ENCODE data around the gene AMMECR1L. TPM values are rescaled to one million over a fixed set of nuclear protein-coding genes. Genes with fewer than 3 reads are reported as not detected.
"Not testable (repeated sequence)": the region's sequence is repeated elsewhere in the genome, so short reads cannot be mapped to it uniquely, and the experiment has no call there.

Gene AMMECR1L
- 10.9 TPM for polyA plus RNA-seq (2013, experiment 1 of 2)
- 10.8 TPM for polyA plus RNA-seq (2013, experiment 2 of 2)

- Histone ChIP-seq H4K8ac (ENCODE audit: low read length) (peak within 1 kb of the TSS; percentile 72), H2BK5ac (ENCODE audit: low read depth, low read length, poor library complexity, severe bottlenecking) (peak within 1 kb of the TSS; percentile 19), H2AFZ (ENCODE audit: low read depth, low read length) (peak within 1 kb of the TSS; percentile 70), H3K14ac (ENCODE audit: low read length in 2 of 2) (peak within 1 kb of the TSS in 1 of 2 experiments; percentile 84), H3K27ac (ENCODE audit: low read length, poor library complexity, severe bottlenecking) (peak within 1 kb of the TSS; percentile 57), H3K4me2 (ENCODE audit: low read length, poor library complexity, severe bottlenecking) (peak within 1 kb of the TSS; percentile 94), H3K23ac (ENCODE audit: low read length in 2 of 2) (peak within 1 kb of the TSS in 1 of 2 experiments; percentile 69), H3K18ac (ENCODE audit: low read depth in 1 of 2, low read length in 2 of 2) (peak within 1 kb of the TSS; percentile 75 to 90), H3K36me3 (ENCODE audit: control insufficient read depth in 1 of 2, insufficient read depth in 2 of 2, low read depth in 1 of 2, low read length in 2 of 2) (peaks cover 2 to 25% of the 10 kb centered on the region in 2 experiments), H3K4me3 (ENCODE audit: insufficient read depth in 1 of 2, low read depth in 1 of 2, low read length in 2 of 2) (peak within 1 kb of the TSS; percentile 75 to 85), H3K9ac (ENCODE audit: low read length) (peak within 1 kb of the TSS; percentile 92), H4K91ac (ENCODE audit: low read length) (peak within 1 kb of the TSS; percentile 68)
- not testable (repeated sequence) for H3K4me1 ChIP-seq (ENCODE audit: control insufficient read depth, insufficient read depth, low read depth, low read length); H2BK15ac ChIP-seq (ENCODE audit: low read depth, poor library complexity, severe bottlenecking); H3K9me3 ChIP-seq (ENCODE audit: control insufficient read depth, low read length); H3K27me3 ChIP-seq (ENCODE audit: control insufficient read depth in 1 of 2, insufficient read depth in 1 of 2, low read length in 2 of 2); H2BK120ac ChIP-seq (ENCODE audit: low read depth, low read length); H3K79me1 ChIP-seq (replicated peaks; ENCODE audit: low read length, poor library complexity, severe bottlenecking); H3K4ac ChIP-seq (ENCODE audit: low read depth in 1 of 2, low read length in 2 of 2); H2BK12ac ChIP-seq (ENCODE audit: low read length in 2 of 2); H2AK5ac ChIP-seq (ENCODE audit: low read length, severe bottlenecking)
- WGBS = 0% methylated on average over 5 of the region's 85 CpGs
- peak; percentile 77 for DNase-seq
Measured at GRCh38 chr2:127885780-127886592, at the start of gene AMMECR1L. Gene AMMECR1L, minus strand, starts transcription at chr2:127885956. Its CDS starts 11,722 bp downstream, at chr2:127874234.

- H3K14ac ChIP-seq (ENCODE audit: low read length in 2 of 2) = no peak overlapping the region
Measured at GRCh38 chr2:127935337-127935736, 49.6 kb upstream of the AMMECR1L start.

GRCh38 chr2:127932199-127932876 lies 46.6 kb upstream of the AMMECR1L start:
- H2BK15ac ChIP-seq (ENCODE audit: low read depth, poor library complexity, severe bottlenecking) = no peak overlapping the region
- H3K27ac ChIP-seq (ENCODE audit: low read length, poor library complexity, severe bottlenecking) = no peak overlapping the region
- H3K36me3 ChIP-seq (ENCODE audit: control insufficient read depth in 1 of 2, insufficient read depth in 2 of 2, low read depth in 1 of 2, low read length in 2 of 2) = no peaks in the 10 kb centered on the region
- no peak overlapping the region for H3K9ac ChIP-seq (ENCODE audit: low read length)
- H3K79me1 ChIP-seq (replicated peaks; ENCODE audit: low read length, poor library complexity, severe bottlenecking) = no peaks in the 10 kb centered on the region
- no peak overlapping the region for H2BK120ac ChIP-seq (ENCODE audit: low read depth, low read length)
- H2AK5ac ChIP-seq (ENCODE audit: low read length, severe bottlenecking) = no peak overlapping the region
- no peak overlapping the region for H3K4ac ChIP-seq (ENCODE audit: low read depth in 1 of 2, low read length in 2 of 2)
- H3K23ac ChIP-seq (ENCODE audit: low read length in 2 of 2) = no peak overlapping the region
- H3K14ac ChIP-seq (ENCODE audit: low read length in 2 of 2) = no peak overlapping the region
- H3K27me3 ChIP-seq (ENCODE audit: control insufficient read depth in 1 of 2, insufficient read depth in 1 of 2, low read length in 2 of 2) = no peaks in the 10 kb centered on the region
- H4K91ac ChIP-seq (ENCODE audit: low read length) = no peak overlapping the region
- no peak overlapping the region for H2BK5ac ChIP-seq (ENCODE audit: low read depth, low read length, poor library complexity, severe bottlenecking)
- no peaks in the 10 kb centered on the region for H3K4me1 ChIP-seq (ENCODE audit: control insufficient read depth, insufficient read depth, low read depth, low read length)
- H3K4me3 ChIP-seq (ENCODE audit: insufficient read depth in 1 of 2, low read depth in 1 of 2, low read length in 2 of 2) = no peak overlapping the region
- no peak overlapping the region for H2AFZ ChIP-seq (ENCODE audit: low read depth, low read length)
- 43% methylated on average over 4 of the region's 7 CpGs for WGBS
- H3K4me2 ChIP-seq (ENCODE audit: low read length, poor library complexity, severe bottlenecking) = no peak overlapping the region
- no peak overlapping the region for H2BK12ac ChIP-seq (ENCODE audit: low read length in 2 of 2)
- no peak overlapping the region for H3K18ac ChIP-seq (ENCODE audit: low read depth in 1 of 2, low read length in 2 of 2)
- H4K8ac ChIP-seq (ENCODE audit: low read length) = no peak overlapping the region
- H3K9me3 ChIP-seq (ENCODE audit: control insufficient read depth, low read length) = no peaks in the 10 kb centered on the region
- DNase-seq = peak; percentile 73

More at GRCh38 chr2:127935337-127935736, 49.6 kb upstream of the AMMECR1L start:
- no peak for DNase-seq
- Histone ChIP-seq H2BK12ac (ENCODE audit: low read length in 2 of 2) (no peak overlapping the region), H2AFZ (ENCODE audit: low read depth, low read length) (no peak overlapping the region), H3K4me3 (ENCODE audit: insufficient read depth in 1 of 2, low read depth in 1 of 2, low read length in 2 of 2) (no peak overlapping the region), H3K4ac (ENCODE audit: low read depth in 1 of 2, low read length in 2 of 2) (no peak overlapping the region), H3K4me1 (ENCODE audit: control insufficient read depth, insufficient read depth, low read depth, low read length) (no peaks in the 10 kb centered on the region), H2BK15ac (ENCODE audit: low read depth, poor library complexity, severe bottlenecking) (no peak overlapping the region), H3K18ac (ENCODE audit: low read depth in 1 of 2, low read length in 2 of 2) (no peak overlapping the region), H3K79me1 (replicated peaks; ENCODE audit: low read length, poor library complexity, severe bottlenecking) (no peaks in the 10 kb centered on the region), H2BK120ac (ENCODE audit: low read depth, low read length) (no peak overlapping the region), H3K36me3 (ENCODE audit: control insufficient read depth in 1 of 2, insufficient read depth in 2 of 2, low read depth in 1 of 2, low read length in 2 of 2) (peaks cover 1 to 3% of the 10 kb centered on the region in 2 experiments), H3K9ac (ENCODE audit: low read length) (no peak overlapping the region), H3K23ac (ENCODE audit: low read length in 2 of 2) (no peak overlapping the region), H3K27me3 (ENCODE audit: control insufficient read depth in 1 of 2, insufficient read depth in 1 of 2, low read length in 2 of 2) (no peaks in the 10 kb centered on the region), H3K27ac (ENCODE audit: low read length, poor library complexity, severe bottlenecking) (no peak overlapping the region), H2AK5ac (ENCODE audit: low read length, severe bottlenecking) (no peak overlapping the region), H4K8ac (ENCODE audit: low read length) (no peak overlapping the region), H3K4me2 (ENCODE audit: low read length, poor library complexity, severe bottlenecking) (no peak overlapping the region), H4K91ac (ENCODE audit: low read length) (no peak overlapping the region), H3K9me3 (ENCODE audit: control insufficient read depth, low read length) (no peaks in the 10 kb centered on the region), H2BK5ac (ENCODE audit: low read depth, low read length, poor library complexity, severe bottlenecking) (no peak overlapping the region)
- 96% methylated on average over 3 of the region's 6 CpGs for WGBS

GRCh38 chr2:127929449-127929848 lies 43.7 kb upstream of the AMMECR1L start:
- no peak overlapping the region for H2AK5ac ChIP-seq (ENCODE audit: low read length, severe bottlenecking)
- WGBS = 88% methylated on average over 1 of the region's 1 CpG

More at GRCh38 chr2:127929449-127929848, 43.7 kb upstream of the AMMECR1L start:
- no peaks in the 10 kb centered on the region for H3K4me1 ChIP-seq (ENCODE audit: control insufficient read depth, insufficient read depth, low read depth, low read length)
- H3K18ac ChIP-seq (ENCODE audit: low read depth in 1 of 2, low read length in 2 of 2) = no peak overlapping the region
- H2BK15ac ChIP-seq (ENCODE audit: low read depth, poor library complexity, severe bottlenecking) = no peak overlapping the region
- H4K8ac ChIP-seq (ENCODE audit: low read length) = no peak overlapping the region
- no peak overlapping the region for H3K14ac ChIP-seq (ENCODE audit: low read length in 2 of 2)
- no peak overlapping the region for H4K91ac ChIP-seq (ENCODE audit: low read length)
- no peaks in the 10 kb centered on the region for H3K79me1 ChIP-seq (replicated peaks; ENCODE audit: low read length, poor library complexity, severe bottlenecking)
- no peak for DNase-seq
- H2AFZ ChIP-seq (ENCODE audit: low read depth, low read length) = no peak overlapping the region
- no peaks in the 10 kb centered on the region for H3K36me3 ChIP-seq (ENCODE audit: control insufficient read depth in 1 of 2, insufficient read depth in 2 of 2, low read depth in 1 of 2, low read length in 2 of 2)
- no peak overlapping the region for H3K27ac ChIP-seq (ENCODE audit: low read length, poor library complexity, severe bottlenecking)
- no peaks in the 10 kb centered on the region for H3K27me3 ChIP-seq (ENCODE audit: control insufficient read depth in 1 of 2, insufficient read depth in 1 of 2, low read length in 2 of 2)
- no peak overlapping the region for H2BK5ac ChIP-seq (ENCODE audit: low read depth, low read length, poor library complexity, severe bottlenecking)
- no peak overlapping the region for H3K9ac ChIP-seq (ENCODE audit: low read length)
- H3K4me2 ChIP-seq (ENCODE audit: low read length, poor library complexity, severe bottlenecking) = no peak overlapping the region
- H3K23ac ChIP-seq (ENCODE audit: low read length in 2 of 2) = no peak overlapping the region
- H3K4me3 ChIP-seq (ENCODE audit: insufficient read depth in 1 of 2, low read depth in 1 of 2, low read length in 2 of 2) = no peak overlapping the region
- no peak overlapping the region for H2BK120ac ChIP-seq (ENCODE audit: low read depth, low read length)
- no peaks in the 10 kb centered on the region for H3K9me3 ChIP-seq (ENCODE audit: control insufficient read depth, low read length)
- no peak overlapping the region for H2BK12ac ChIP-seq (ENCODE audit: low read length in 2 of 2)
- H3K4ac ChIP-seq (ENCODE audit: low read depth in 1 of 2, low read length in 2 of 2) = no peak overlapping the region

Data from mesenchymal stem cell (in vitro differentiated cells and primary cell).